Measurements from ENCODE around the gene NOP10. TPM values are rescaled to one million over a fixed set of nuclear protein-coding genes. Genes with fewer than 3 reads are reported as not detected.

The NOP10 gene
- total and polyA plus RNA-seq, 2 donors (not counting 1 experiment from before 2014, with no cell fraction given): 68.2 to 133 TPM

GRCh38 chr15:34323217-34323616, 19.7 kb downstream of the NOP10 start:
- Histone ChIP-seq H4K20me1 (ENCODE audit: control insufficient read depth, insufficient read depth, low read length, poor library complexity, severe bottlenecking) (no peaks in the 10 kb centered on the region), H3K27me3 (replicated peaks in 1 of 4; ENCODE audit: control extremely low read depth in 1 of 4, control insufficient read depth in 3 of 4, insufficient read depth in 4 of 4, low read length in 3 of 4) (no peaks in the 10 kb centered on the region), H3K27ac (ENCODE audit: low read length in 2 of 2) (peak overlapping the region in 1 of 2 donors; percentile 24), H3K4me1 (ENCODE audit: control insufficient read depth in 2 of 2, insufficient read depth in 2 of 2, low read length in 2 of 2) (peaks cover 36 to 55% of the 10 kb centered on the region in 2 donors), H2AFZ (ENCODE audit: insufficient read depth, low read depth, low read length, poor library complexity, severe bottlenecking) (no peak overlapping the region), H3K4me3 (ENCODE audit: control extremely low read depth in 1 of 5, extremely low read depth in 1 of 5, insufficient read depth in 1 of 5, low read depth in 2 of 5, low read length in 4 of 5) (no peak overlapping the region), H3K36me3 (replicated peaks in 1 of 2; ENCODE audit: control extremely low read depth in 1 of 2, control insufficient read depth in 1 of 2, extremely low read depth in 1 of 2, insufficient read depth in 2 of 2, low read length in 1 of 2) (no peaks in the 10 kb centered on the region), H3K4me2 (replicated peaks; ENCODE audit: low read depth, low read length, poor library complexity, severe bottlenecking) (no peak overlapping the region), H3K79me2 (ENCODE audit: control insufficient read depth, insufficient read depth, low read length) (peaks cover 89% of the 10 kb centered on the region), H3K9ac (ENCODE audit: low read length) (no peak overlapping the region), H3K9me3 (ENCODE audit: control extremely low read depth in 1 of 3, control insufficient read depth in 2 of 3, insufficient read depth in 1 of 3, low read length in 2 of 3) (peaks cover 0 to 6% (median 0%) of the 10 kb centered on the region in 3 donors)
- Mint-ChIP-seq H3K9me3 (ENCODE audit: insufficient read depth) (no peaks in the 10 kb centered on the region), H3K4me1 (peaks cover 70% of the 10 kb centered on the region), H3K27me3 (no peaks in the 10 kb centered on the region), H3K27ac (no peak overlapping the region), H3K4me3 (no peak overlapping the region)
- intact Hi-C loops (cut with micrococcal nuclease): no loop called here
- CTCF ChIA-PET: no interaction called here
- POLR2A ChIA-PET: no interaction called here
- no peak for DNase-seq
- TF ChIP-seq CTCF (IDR thresholded peaks at IDR 0.05): no peak
- TF ChIP-seq EZH2 (IDR thresholded peaks at IDR 0.05; ENCODE audit: borderline replicate concordance, insufficient read depth, low read depth, low read length, poor library complexity, severe bottlenecking): no peak
- no peak for ATAC-seq (ENCODE audit: low read depth)
- WGBS (ENCODE audit: insufficient coverage): 97% methylated on average over 10 of the region's 10 CpGs

GRCh38 chr15:34318277-34319079, 24.5 kb downstream of the NOP10 start:
- Mint-ChIP-seq H3K27me3 (no peaks in the 10 kb centered on the region), H3K4me3 (peak overlapping the region; percentile 89), H3K27ac (peak overlapping the region; percentile 76), H3K4me1 (peaks cover 65% of the 10 kb centered on the region), H3K9me3 (ENCODE audit: insufficient read depth) (no peaks in the 10 kb centered on the region)
- Histone ChIP-seq H3K36me3 (replicated peaks in 1 of 2; ENCODE audit: control extremely low read depth in 1 of 2, control insufficient read depth in 1 of 2, extremely low read depth in 1 of 2, insufficient read depth in 2 of 2, low read length in 1 of 2) (peaks cover 0 to 15% of the 10 kb centered on the region in 2 experiments), H3K27me3 (replicated peaks in 1 of 4; ENCODE audit: control extremely low read depth in 1 of 4, control insufficient read depth in 3 of 4, insufficient read depth in 4 of 4, low read length in 3 of 4) (no peaks in the 10 kb centered on the region), H3K4me1 (ENCODE audit: control insufficient read depth in 2 of 2, insufficient read depth in 2 of 2, low read length in 2 of 2) (peaks cover 24 to 30% of the 10 kb centered on the region in 2 donors), H4K20me1 (ENCODE audit: control insufficient read depth, insufficient read depth, low read length, poor library complexity, severe bottlenecking) (peaks cover 18% of the 10 kb centered on the region), H3K27ac (ENCODE audit: low read length in 2 of 2) (peak overlapping the region; percentile 41 to 81), H3K79me2 (ENCODE audit: control insufficient read depth, insufficient read depth, low read length) (peaks cover 96% of the 10 kb centered on the region), H3K9me3 (ENCODE audit: control extremely low read depth in 1 of 3, control insufficient read depth in 2 of 3, insufficient read depth in 1 of 3, low read length in 2 of 3) (peaks cover 0 to 5% (median 0%) of the 10 kb centered on the region in 3 donors), H2AFZ (ENCODE audit: insufficient read depth, low read depth, low read length, poor library complexity, severe bottlenecking) (peak overlapping the region; percentile 75), H3K9ac (ENCODE audit: low read length) (peak overlapping the region; percentile 81), H3K4me3 (ENCODE audit: control extremely low read depth in 1 of 5, extremely low read depth in 1 of 5, insufficient read depth in 1 of 5, low read depth in 2 of 5, low read length in 4 of 5) (peak overlapping the region; percentile 45 to 88 (median 70)), H3K4me2 (replicated peaks; ENCODE audit: low read depth, low read length, poor library complexity, severe bottlenecking) (peak overlapping the region; percentile 69)
- ATAC-seq (ENCODE audit: low read depth): peak; percentile 77
- POLR2A ChIA-PET: interaction anchor here (0.6 to 1.2 kb wide), 7 partner anchors 10 to 217 kb away, joined by 3 to 8 read pairs (median 4); partner anchors contain the start of genes EMC7, PGBD4 and SLC12A6
- intact Hi-C loops (cut with micrococcal nuclease): loop anchor here (1.0 to 2.0 kb wide), 3 partner anchors 11 to 16 kb away; no protein-coding TSS in a partner anchor
- DNase-seq: peak; percentile 52
- no peak for TF ChIP-seq EZH2 (IDR thresholded peaks at IDR 0.05; ENCODE audit: borderline replicate concordance, insufficient read depth, low read depth, low read length, poor library complexity, severe bottlenecking)
- TF ChIP-seq CTCF (IDR thresholded peaks at IDR 0.05): no peak
- 4% methylated on average over 6 of the region's 10 CpGs for WGBS (ENCODE audit: insufficient coverage)
- CTCF ChIA-PET: interaction anchor here (0.6 to 1.1 kb wide), 7 partner anchors 18 to 117 kb away, joined by 3 to 5 read pairs (median 3); partner anchors contain the start of genes LPCAT4, NOP10, NUTM1 and SLC12A6
